Astrocyte of the hippocampus (primary cell): ENCODE measurements around the gene MICOS13.

Experiments used
- DNase-seq: peaks from one replicate; pipeline ENCODE4 v3.0.0; 2011; ENCODE audit warnings: low read depth, low spot score

Gene MICOS13

DNA sequence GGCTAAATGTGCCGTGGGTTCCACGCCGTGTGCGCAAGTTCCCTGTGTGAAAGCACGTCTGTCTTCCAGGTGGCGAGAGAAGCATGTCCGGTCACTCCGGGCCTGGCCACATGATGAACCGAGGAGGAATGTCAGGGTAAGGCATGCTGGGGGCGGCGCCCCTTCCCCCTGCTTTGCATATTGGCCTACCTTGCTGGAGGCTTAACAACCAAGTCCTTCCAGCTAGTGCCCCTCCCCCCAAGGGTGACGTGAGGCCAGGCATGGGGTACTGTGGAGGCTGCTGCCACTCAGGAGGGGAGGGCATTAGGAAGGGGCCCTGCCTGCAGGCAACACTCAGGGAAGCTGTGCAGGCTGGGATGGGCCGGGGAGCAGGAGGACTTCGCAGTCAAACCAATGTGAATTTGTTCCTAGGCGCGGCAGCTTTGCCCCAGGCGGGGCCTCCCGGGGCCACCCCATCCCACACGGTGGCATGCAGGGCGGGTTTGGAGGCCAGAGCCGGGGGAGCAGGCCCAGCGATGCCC is 12.5 kb downstream of the MICOS13 start:
- DNase-seq: no peak

DNA sequence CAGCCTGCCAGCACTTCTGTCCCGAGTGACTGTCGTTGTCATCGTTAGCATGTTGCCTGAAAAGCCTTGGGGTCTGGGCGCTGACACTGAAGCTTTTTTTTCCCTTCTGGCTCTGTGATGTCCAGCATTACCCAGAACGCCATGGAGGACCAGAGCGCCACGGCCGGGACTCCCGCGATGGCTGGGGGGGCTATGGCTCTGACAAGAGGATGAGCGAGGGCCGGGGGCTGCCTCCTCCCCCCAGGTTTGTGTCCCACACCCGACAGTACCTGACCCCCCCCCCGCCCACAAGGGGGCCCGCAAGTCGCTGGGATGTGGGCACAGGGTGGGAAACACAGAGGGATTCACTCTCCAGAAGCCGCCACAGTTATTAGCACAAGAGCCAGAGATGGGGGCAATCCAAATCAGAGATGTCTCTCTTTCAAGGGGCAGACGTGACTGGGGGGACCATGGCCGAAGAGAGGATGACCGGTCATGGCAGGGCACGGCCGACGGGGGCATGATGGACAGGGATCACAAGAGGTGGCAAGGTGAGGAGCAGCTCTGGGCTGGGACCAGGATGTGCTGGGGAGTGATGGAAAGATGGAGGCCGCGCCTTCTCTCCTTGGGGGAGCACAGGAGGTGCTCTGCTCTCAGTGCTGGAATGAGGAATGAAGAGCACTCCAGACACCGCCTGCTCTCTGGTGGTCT is 13.2 kb downstream of the MICOS13 start:
- no peak for DNase-seq

DNA sequence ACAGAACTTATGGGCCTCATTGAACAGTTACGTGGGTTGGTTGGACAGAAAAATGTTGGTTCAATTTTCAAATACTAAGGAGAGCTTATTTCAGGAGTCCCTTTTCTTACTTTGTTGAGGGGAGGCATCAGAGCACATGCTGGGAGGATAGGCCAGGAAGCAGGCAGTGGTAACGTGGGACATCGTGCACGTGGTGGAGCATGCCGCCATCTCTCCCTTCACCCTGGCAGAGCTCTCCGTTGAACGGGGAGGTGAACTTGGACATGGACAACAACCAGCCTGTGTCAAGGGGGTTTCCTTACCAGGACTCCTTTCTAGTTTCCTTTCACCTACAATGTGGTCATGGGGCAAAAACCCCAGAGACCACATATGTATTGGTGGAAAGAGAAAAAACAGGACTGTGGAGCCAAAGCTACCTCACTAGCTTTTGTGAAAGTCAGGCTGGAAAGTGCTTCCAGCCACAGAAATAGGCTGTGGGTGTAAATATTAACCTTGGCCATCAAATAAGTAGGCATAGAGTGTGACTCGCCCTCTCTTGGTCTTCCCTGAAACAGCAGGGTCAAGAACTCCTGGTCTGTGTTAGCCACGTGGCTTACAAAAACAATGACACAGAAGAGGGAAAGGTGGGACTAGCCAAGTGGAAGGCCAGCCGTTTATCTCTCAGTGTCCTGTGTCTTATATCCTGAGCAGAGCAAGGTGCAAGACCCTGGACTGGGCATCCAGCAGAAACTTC is 14.4 kb downstream of the MICOS13 start:
- DNase-seq: peak; percentile 53

DNA sequence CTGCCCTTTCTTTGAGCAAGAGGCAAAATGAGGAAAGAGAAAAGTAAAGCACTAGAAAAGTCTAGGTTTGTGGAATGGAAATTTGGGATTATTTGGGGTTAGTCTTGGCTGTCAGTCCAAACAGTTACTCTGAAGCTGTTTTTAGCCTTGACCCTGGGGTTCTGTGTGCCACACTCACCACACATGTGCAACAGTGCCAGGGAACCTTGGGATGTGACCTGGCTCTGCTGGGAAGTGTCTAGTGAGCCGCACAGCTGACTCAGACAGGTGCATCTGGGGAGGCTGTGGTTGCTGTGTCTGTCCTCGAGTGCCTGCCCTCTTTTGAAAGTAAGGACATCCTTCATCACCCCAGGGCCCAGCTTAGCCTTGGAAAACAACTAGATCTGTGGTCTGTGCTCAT is 15.8 kb downstream of the MICOS13 start:
- no peak for DNase-seq

DNA sequence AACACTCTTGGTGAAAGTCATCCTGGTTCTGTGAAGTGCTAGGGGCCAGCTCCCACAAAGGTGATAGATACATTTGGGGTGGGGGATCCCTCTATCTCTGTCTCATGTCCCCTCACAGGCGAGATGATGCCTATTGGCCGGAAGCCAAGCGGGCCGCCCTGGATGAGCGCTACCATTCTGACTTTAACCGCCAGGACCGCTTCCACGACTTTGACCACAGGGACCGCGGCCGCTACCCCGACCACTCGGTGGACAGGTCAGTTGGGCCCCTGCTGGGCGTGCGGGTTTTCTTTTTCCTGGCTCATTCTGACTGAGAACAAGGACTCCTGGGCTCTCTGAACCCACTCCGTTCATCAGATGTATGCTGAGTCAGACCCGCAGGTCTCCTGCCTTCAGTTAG is 16.4 kb downstream of the MICOS13 start:
- no peak for DNase-seq

DNA sequence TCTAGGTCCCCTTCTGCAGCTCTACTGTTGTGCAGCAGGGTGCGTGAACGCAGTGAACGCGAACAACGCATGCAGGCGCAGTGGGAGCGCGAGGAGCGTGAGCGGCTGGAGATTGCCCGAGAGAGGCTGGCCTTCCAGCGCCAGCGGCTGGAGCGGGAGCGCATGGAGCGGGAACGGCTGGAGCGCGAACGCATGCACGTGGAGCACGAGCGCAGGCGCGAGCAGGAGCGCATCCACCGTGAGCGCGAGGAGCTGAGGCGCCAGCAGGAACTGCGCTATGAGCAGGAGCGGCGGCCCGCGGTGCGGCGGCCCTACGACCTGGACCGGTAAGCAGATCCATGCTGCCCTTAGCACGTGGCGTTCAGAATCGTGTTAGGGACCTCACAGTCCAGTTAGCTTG is 18.8 kb downstream of the MICOS13 start:
- DNase-seq: no peak

DNA sequence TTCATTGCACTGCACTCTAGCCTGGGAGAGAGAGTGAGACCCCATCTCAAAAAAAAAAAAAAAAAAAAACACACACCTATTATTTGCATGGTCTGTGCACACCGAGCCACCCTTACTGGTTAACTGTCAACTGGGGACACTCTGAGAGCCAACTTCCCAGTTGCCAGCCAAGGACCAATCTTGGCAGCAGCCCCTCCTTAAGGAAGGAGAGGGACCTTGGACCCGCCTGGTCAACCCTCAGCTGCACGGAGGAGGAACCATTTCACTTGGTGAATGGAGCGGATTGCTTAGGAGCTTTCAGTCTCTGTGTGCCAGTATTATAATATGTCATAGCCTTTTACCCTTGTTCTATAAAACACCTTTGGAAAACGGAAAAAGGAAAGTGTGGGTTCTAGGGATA is 24.9 kb downstream of the MICOS13 start:
- no peak for DNase-seq

DNA sequence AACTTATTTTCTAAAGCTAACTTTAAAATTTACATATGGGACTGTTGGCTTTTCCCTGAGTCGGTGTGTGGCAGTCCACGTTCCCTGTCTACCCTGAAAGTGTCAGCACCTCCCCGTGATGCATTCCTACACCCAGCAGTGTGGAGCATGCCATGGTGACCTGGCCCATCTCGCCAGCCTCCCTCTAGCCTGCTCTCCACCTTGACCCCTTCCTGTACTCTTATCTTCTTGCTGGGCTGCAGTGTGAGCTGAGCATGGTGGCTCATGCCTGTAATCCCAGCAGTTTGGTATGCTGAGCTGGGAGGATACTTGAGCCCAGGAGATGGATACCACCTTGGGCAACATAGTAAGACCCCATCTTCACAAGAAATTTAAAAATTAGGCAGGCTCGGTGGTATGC is 25.4 kb downstream of the MICOS13 start:
- DNase-seq: no peak

DNA sequence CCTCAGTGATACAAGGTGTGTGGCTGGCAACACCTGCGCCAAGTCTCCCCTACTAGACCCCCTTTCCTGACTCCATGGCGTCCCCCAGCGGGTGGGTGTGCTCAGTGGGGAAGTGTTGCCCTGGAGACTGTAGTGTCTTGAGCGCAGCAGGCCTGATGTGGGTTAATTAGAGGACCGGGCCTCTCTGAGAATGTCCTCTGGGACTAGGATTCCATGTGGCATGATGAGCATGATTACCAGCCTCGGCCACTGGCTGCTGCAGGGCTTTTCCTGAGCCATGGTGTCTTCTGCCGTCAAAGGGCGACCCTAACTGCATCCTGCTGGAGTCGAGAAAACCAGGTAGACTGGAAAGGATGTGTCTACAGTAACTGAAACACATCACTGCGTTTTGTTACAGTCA is 28.1 kb downstream of the MICOS13 start:
- no peak for DNase-seq

DNA sequence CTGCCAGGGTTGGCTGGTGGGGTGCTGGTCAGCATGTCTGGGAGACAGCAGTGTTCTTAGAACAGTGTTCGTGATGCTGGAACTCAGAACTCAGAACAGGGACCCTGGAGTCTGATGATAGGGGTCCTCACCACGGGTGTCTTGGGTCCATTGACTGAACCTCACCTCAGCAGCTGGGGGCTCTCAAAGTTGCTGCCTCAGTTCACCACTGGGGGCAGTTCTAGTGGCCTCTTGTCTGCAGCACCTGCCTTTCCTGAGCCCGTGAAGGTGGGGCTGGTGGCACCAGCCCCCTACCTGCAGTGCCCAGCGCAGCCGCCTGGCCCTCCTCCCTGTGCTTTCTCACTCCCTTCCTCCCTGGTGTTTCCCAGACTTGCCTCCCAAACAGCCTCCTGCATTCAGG is 29.0 kb downstream of the MICOS13 start:
- no peak for DNase-seq

DNA sequence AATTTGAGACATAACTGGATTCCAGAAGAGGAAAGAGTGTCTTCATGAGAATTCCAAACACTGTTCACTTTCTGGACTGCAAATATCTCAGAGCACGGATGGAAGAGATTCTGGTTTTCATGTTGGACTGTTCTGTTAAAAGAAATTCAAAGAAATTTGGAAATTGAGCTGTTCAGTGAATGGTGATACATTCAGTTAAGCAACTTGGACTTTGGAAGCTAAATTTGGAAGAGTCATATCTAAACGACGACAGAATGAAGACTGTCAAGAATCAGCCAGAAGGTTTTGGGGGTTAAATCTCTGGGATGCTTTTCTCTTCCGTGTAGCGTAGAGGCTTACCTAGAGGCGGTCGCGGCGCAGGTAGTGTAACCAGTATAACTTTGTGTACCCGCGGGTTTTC is 31.9 kb downstream of the MICOS13 start:
- no peak for DNase-seq

DNA sequence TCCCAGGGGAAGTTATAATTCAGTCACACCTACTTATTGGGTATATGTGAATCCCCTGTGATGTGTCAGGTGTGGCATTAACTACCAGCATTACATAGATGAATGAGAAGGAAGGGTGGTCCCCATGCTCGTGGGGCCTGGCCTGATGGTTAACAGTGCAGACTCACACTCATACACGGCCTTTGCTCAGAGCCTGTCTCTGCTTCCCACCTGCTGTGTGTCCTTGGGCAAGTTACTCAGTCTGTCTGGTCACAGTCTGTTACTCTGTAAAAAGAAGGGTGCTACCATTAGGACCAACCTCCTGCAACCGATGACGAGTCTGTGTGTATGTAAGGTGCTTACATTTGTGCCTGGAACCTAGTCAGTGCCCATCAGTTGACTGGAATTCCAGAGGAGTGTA is 33.6 kb downstream of the MICOS13 start:
- DNase-seq: no peak

DNA sequence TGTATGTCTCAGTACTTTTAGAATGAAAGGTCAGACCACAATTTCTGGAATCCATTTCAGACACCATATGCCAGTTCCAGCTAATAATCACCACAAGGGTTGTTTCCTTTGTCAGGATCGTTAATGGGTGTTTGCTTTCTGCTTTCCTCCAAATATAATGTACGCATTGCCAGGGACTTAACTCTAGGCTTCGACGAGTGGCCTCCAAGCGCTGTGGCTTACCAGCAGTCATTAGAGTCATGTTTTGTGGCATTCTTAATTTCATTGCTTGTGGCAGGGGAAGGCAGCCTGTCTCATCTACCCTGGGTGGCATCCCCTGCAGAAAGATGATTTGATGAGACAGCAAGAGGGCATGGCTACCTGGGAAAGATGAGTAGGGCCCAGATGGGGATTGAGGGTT is 34.9 kb downstream of the MICOS13 start:
- DNase-seq: no peak

DNA sequence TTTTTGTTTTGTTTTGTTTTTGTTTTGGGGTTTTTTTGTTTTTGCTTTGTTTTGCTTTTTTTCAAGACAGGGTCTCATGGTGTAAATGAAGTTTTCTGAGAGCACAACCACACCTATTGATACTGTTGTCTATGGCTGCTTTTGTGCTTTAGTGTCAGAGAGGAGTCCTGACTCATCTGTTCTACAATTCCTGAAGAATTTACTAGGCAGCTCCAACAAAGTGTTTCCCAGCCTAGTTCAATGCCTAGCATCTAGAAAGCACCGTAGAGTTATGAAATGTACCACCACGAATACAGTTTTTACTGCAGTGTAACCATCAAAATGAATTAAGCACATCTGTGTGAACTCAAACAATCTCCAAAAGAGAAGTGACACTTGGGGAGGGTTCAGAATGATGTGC is 36.3 kb downstream of the MICOS13 start:
- DNase-seq: peak; percentile 23

DNA sequence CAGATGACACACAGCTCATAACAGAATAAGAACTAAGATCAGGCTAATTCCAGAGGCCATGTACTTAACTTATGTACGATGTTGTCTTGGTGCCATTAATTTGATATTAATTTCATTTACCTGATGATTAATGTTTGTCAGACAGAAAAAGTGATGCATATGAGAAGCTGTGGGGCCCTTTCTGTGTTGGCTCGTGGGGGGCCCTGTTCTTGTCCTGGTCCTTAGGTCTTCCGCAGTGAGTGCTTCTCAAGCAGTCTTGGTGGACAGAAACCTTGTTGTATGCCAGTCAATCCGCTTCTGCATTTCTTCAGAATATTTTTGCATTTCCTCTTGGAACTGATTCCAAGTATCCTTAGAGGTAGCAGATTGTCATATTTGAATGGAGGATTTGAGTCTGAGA is 37.3 kb downstream of the MICOS13 start:
- no peak for DNase-seq

DNA sequence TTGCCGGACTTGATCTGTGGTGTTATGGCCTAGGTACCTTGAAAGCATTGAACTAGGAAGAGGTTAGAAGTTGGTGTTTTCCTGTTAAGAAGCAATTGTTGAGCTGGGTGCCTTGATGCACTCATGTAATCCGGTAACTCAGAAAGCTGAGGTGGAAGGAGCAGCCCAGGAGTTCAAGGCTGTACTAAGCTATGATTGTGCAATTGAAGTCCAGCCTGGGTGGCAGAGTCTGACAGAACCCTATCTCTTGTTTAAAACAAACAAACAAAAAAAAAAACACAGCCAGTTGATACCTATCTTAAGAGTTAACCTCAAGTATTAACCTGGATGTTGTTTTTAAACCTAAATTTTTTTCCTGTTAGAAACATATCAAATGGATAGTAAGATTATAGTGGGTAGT is 38.1 kb downstream of the MICOS13 start:
- DNase-seq: no peak

DNA sequence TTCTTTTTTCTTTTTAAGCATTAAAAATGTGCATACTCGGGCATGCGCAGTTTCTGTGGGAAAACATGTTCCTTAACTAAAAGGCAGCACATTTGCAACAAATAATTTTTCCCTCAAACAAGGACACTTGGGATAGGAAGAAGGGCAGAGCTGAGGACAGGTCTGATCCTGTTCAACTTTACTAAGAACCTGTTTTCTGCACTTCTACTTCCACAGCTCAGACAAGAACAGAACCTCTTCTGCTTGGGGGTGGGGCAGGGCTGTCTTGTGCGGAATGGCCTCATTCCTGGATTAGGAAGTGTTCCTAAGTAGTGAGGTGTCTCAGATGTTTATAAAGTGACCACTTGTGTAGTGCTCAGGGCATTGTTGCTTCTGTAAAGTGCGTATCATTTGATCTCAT is 39.1 kb downstream of the MICOS13 start:
- DNase-seq: no peak

DNA sequence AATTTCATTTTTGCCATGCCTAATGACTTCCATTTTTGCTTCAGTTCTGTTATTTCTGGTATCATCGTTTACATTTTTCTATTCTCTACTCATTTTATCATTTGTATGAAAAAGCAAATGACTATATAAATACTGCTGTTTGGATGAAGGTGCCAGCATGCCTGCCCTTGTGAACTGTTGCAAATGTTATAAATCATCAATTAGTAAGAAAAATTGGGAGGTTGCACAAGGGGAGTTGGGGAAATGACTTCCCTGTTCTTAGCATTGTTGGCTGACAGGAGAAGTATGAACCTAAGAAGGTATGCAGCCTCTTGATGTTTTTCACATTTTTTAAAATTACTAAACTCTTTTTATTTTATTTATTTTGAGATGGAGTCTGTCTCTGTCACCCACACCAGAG is 42.3 kb downstream of the MICOS13 start:
- DNase-seq: no peak

DNA sequence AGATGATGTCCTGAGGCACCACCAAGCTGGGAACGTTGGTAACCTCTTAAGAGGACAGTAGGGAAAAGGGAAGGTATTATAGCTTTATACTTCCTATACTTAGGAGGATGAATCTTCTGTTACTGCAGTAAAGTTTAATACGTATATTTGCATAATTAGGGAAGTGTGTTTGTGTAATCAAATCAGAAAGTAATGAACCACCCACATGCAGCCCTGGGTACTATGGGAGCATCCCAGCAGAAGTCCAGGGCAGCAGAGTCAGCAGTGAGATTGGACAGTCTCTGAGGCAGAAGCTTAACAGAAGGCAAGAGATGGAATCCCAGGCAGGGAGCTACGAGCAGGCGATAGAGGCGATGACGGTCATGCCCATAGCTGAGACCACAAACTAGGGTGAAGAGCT is 44.9 kb downstream of the MICOS13 start:
- DNase-seq: no peak

DNA sequence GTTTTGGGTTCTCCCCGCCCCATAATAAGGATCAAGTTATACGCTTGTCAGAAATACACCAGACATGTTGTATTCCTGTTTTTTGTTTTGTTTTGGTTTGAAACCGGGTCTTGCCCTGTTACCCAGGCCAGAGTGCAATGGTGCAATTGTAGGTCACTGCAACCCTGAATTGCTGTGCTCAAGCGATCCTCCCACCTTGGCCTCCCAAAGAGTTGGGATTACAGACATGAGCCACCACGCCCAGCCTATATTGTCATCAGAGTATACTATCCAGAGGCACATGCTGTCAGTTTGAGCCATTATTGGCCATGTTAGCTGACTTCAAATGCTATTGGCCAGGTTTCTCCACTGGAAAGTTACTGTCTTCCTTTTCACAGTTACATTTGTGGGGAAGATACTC is 47.7 kb downstream of the MICOS13 start:
- DNase-seq: no peak

DNA sequence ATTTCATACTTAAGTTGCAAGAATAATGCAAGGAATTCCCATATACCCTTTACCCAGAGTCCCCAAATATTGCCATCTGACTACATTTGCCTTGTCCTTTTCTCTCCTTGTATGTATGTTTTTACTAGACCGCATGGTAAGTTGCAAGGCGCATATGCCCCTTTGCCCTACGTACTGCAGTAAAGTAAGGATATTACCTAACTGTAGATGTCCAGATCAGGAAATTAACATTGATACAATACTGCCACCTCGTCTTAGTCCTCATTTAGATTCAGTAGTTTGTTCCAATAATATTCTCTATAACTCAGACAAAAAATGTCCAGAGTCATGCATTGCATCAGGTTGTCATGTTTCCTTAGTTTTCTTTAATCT is 48.1 kb downstream of the MICOS13 start:
- DNase-seq: no peak

DNA sequence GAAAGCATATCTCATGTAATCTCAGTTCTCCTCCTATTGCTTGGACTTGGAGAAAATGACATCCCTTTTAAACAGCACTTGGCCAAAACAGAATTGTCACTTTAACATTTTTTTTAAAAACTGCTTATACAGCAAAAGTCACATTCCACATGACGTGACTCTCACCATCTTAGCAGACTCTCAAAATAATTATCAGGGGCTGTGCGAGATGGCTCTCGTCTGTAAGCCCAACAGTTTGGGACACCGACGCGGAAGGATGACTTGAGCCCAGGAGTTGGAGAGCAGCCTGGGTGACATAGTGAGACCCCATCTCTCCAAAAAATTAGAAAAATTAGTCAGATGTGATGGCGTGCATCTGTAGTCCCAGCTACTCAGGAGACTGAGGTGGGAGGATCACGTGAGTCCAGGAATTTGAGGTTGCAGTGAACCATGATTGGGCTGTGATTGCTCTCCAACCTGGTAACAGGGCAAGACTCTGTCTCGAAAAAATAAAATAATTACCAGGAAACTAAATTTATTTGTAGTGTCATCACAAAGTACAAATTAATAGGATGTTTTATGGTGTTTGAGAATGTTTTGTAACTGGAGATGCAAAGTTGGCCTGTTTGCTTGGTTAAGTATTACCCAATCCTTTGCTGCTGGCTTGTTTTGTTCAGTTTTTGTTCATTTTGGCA is 48.6 kb downstream of the MICOS13 start:
- DNase-seq: no peak

DNA sequence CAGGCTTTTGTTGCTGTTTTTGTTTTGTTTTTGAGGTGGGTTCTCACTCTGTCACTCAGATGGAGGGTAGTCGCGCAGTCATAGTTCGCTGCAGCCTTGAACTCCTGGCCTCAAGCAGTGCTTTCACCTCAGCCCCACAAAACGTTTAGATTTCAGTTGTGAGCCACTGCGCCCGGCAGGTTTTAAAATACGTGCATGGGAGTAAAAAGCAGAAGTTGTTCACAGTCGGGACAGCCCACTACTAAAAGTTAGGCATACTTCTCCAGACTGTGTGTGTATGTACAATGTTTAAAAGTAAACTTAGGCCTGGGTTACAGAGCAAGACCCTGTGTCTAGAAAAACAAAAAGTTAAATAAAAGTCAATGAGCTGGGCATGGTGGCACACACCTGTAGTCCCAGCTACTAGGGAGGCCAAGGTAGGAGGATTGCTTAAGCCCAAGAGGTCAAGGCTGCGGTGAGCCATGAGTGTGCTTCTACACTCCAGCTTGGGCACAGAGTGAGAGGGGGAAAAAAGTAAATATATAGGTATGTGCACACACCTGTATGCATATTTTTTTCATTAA is 51.3 kb downstream of the MICOS13 start:
- no peak for DNase-seq
